Duodenal mucosa (tissue), 2 donors: ENCODE data around the gene MDFIC.

Source experiments
- H3K27ac ChIP-seq: one replicate; pipeline ENCODE4 v1.7.0; 2013; ENCODE audit warnings: low read depth, low read length
- H3K27me3 ChIP-seq, 2 donors: one replicate each; pipeline ENCODE4 v1.7.0; 2013; ENCODE audit warnings: low read length in 2 of 2, control low read depth in 1 of 2; ENCODE audit not compliant: insufficient read depth in 2 of 2, control insufficient read depth in 1 of 2
- H3K36me3 ChIP-seq, 2 donors: one replicate each; pipeline ENCODE4 v1.7.0; 2013; ENCODE audit warnings: low read length in 2 of 2, control low read depth in 1 of 2; ENCODE audit not compliant: insufficient read depth in 2 of 2, control insufficient read depth in 1 of 2
- H3K4me1 ChIP-seq, 2 donors: one replicate each; pipeline ENCODE4 v1.7.0; 2013; ENCODE audit warnings: low read length in 2 of 2, control low read depth in 1 of 2; ENCODE audit not compliant: insufficient read depth in 2 of 2, control insufficient read depth in 1 of 2
- H3K4me3 ChIP-seq, 2 donors: one replicate each; pipeline ENCODE4 v1.7.0; 2013; ENCODE audit warnings: low read length in 2 of 2, low read depth in 1 of 2
- H3K9ac ChIP-seq, 2 donors: one replicate each; pipeline ENCODE4 v1.7.0; 2013; ENCODE audit warnings: low read length in 2 of 2, low read depth in 1 of 2
- H3K9me3 ChIP-seq, 2 donors: one replicate each; pipeline ENCODE4 v1.7.0; 2013; ENCODE audit warnings: low read length in 2 of 2, control low read depth in 1 of 2; ENCODE audit not compliant: control insufficient read depth in 1 of 2

Gene MDFIC

GRCh38 chr7:114934713-114935112, 12.8 kb downstream of the MDFIC start:
- no peak overlapping the region for H3K27ac ChIP-seq

GRCh38 chr7:114936471-114936870, 14.6 kb downstream of the MDFIC start:
- Histone ChIP-seq H3K36me3 (no peaks in the 10 kb centered on the region), H3K27me3 (no peaks in the 10 kb centered on the region), H3K4me1 (peaks cover 4 to 9% of the 10 kb centered on the region in 2 donors), H3K4me3 (no peak overlapping the region), H3K9ac (no peak overlapping the region), H3K27ac (no peak overlapping the region), H3K9me3 (no peaks in the 10 kb centered on the region)

More at GRCh38 chr7:114934713-114935112, 12.8 kb downstream of the MDFIC start:
- Histone ChIP-seq H3K4me1 (peaks cover 12 to 16% of the 10 kb centered on the region in 2 donors), H3K9ac (no peak overlapping the region), H3K27me3 (no peaks in the 10 kb centered on the region), H3K9me3 (no peaks in the 10 kb centered on the region), H3K36me3 (no peaks in the 10 kb centered on the region), H3K4me3 (no peak overlapping the region)

GRCh38 chr7:114937446-114937845, 15.6 kb downstream of the MDFIC start:
- Histone ChIP-seq H3K9ac (no peak overlapping the region), H3K27ac (no peak overlapping the region), H3K4me3 (no peak overlapping the region), H3K27me3 (no peaks in the 10 kb centered on the region), H3K4me1 (peaks cover 4 to 7% of the 10 kb centered on the region in 2 donors), H3K36me3 (no peaks in the 10 kb centered on the region), H3K9me3 (no peaks in the 10 kb centered on the region)

GRCh38 chr7:114938785-114939184, 16.9 kb downstream of the MDFIC start:
- H3K4me1 ChIP-seq = peaks cover 4 to 5% of the 10 kb centered on the region in 2 donors
- H3K27ac ChIP-seq = no peak overlapping the region
- H3K27me3 ChIP-seq = no peaks in the 10 kb centered on the region
- H3K9me3 ChIP-seq = no peaks in the 10 kb centered on the region
- H3K4me3 ChIP-seq = no peak overlapping the region
- H3K9ac ChIP-seq = no peak overlapping the region
- no peaks in the 10 kb centered on the region for H3K36me3 ChIP-seq

- H3K9me3 ChIP-seq = no peaks in the 10 kb centered on the region
- no peaks in the 10 kb centered on the region for H3K27me3 ChIP-seq
- no peaks in the 10 kb centered on the region for H3K36me3 ChIP-seq
- no peak overlapping the region for H3K4me3 ChIP-seq
- H3K9ac ChIP-seq = no peak overlapping the region
- no peak overlapping the region for H3K27ac ChIP-seq
- peaks cover 4 to 5% of the 10 kb centered on the region in 2 donors for H3K4me1 ChIP-seq
These were observed 17.7 kb downstream of the MDFIC start for GRCh38 chr7:114939484-114940097.

- Histone ChIP-seq H3K4me3 (no peak overlapping the region), H3K4me1 (peaks cover 4 to 5% of the 10 kb centered on the region in 2 donors), H3K36me3 (no peaks in the 10 kb centered on the region), H3K9me3 (no peaks in the 10 kb centered on the region), H3K9ac (no peak overlapping the region), H3K27me3 (no peaks in the 10 kb centered on the region), H3K27ac (no peak overlapping the region)
These were observed 18.3 kb downstream of the MDFIC start for GRCh38 chr7:114940220-114940619.

GRCh38 chr7:114941692-114942091, 19.8 kb downstream of the MDFIC start:
- no peaks in the 10 kb centered on the region for H3K27me3 ChIP-seq
- no peaks in the 10 kb centered on the region for H3K36me3 ChIP-seq
- no peak overlapping the region for H3K4me3 ChIP-seq
- no peak overlapping the region for H3K27ac ChIP-seq
- no peak overlapping the region for H3K9ac ChIP-seq
- no peaks in the 10 kb centered on the region for H3K9me3 ChIP-seq
- peaks cover 0 to 4% of the 10 kb centered on the region in 2 donors for H3K4me1 ChIP-seq

GRCh38 chr7:114942446-114943175, 20.7 kb downstream of the MDFIC start:
- Histone ChIP-seq H3K27ac (no peak overlapping the region), H3K27me3 (no peaks in the 10 kb centered on the region), H3K9ac (no peak overlapping the region), H3K4me3 (no peak overlapping the region), H3K9me3 (no peaks in the 10 kb centered on the region), H3K36me3 (no peaks in the 10 kb centered on the region), H3K4me1 (peaks cover 0 to under 1% of the 10 kb centered on the region in 2 donors)

- H3K9ac ChIP-seq = no peak overlapping the region
- H3K4me1 ChIP-seq = no peaks in the 10 kb centered on the region
- H3K9me3 ChIP-seq = no peaks in the 10 kb centered on the region
- H3K36me3 ChIP-seq = no peaks in the 10 kb centered on the region
- H3K4me3 ChIP-seq = no peak overlapping the region
- H3K27me3 ChIP-seq = no peaks in the 10 kb centered on the region
- no peak overlapping the region for H3K27ac ChIP-seq
These were observed 21.6 kb downstream of the MDFIC start for GRCh38 chr7:114943530-114943929.

GRCh38 chr7:114943953-114944744, 22.3 kb downstream of the MDFIC start:
- Histone ChIP-seq H3K9me3 (no peaks in the 10 kb centered on the region), H3K4me3 (no peak overlapping the region), H3K4me1 (no peaks in the 10 kb centered on the region), H3K27ac (no peak overlapping the region), H3K27me3 (no peaks in the 10 kb centered on the region), H3K36me3 (no peaks in the 10 kb centered on the region), H3K9ac (no peak overlapping the region)
